Activated CD8-positive, alpha-beta memory T cell treated with anti-CD3 and anti-CD28 coated beads, Interleukin-2, amount 50 U/mL, for 48 hours (primary cell): Measurements from ENCODE around the gene ATAD2B.

Experiments used
- DNase-seq: peaks from one replicate; pipeline ENCODE4 v3.0.0-alpha.2; 2020

ATAD2B gene

DNA sequence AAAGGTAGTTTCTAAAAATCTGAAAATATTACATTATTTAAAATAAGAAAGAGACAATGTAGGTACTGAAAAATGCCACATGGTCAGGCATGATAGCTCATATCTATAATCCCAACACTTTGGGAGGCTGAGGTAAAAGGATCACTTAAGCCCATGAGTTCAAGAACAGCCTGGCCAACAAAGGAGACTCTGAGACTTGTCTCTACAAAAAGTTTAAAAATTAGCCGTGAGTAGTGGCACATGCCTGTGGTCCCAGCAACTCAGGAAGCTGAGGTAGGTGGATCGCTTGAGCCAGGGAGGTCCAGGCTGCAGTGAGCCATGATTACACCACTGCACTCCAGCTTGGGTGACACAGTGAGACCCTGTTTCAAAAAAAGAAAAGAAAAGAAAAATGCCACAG lies 21.8 kb downstream of the ATAD2B start:
- DNase-seq: no peak

DNA sequence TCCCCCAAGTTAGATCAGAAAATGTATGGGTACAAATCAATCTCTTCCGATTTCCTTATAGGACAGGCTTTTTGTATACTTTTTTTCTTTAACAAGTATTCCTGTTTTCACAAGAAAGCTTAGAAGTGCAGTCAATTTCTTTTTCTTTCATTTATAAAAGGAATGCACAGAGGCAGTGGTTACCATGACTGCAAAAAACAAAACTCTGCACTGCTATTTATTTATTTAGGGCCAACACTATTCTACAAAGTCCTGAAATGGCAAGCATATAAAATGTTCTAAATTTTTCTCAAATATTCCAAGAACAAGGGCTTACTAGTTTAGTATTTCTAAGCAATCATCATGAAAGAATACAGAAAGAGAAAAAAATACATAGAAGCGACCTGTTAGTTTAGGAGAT lies 22.2 kb downstream of the ATAD2B start:
- no peak for DNase-seq

DNA sequence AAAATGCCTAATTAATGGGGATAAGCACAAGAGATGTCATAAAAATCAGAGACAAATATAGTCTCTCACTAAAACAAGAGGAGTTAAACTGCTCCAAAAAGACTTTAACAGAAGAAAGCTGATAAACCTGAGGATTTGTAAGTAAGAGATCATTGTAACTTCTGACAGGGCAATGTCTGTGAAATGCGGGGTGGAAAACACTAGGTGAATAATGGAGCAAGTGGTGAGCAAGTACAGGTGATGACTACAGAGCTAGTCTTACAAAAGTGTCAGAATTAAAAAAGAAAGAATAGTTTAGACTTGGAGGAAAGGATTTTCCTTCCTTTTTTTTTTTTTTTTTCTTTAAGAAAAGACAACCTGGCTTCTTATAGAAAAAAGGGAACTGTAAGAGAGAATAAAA lies 22.7 kb downstream of the ATAD2B start:
- DNase-seq: no peak

DNA sequence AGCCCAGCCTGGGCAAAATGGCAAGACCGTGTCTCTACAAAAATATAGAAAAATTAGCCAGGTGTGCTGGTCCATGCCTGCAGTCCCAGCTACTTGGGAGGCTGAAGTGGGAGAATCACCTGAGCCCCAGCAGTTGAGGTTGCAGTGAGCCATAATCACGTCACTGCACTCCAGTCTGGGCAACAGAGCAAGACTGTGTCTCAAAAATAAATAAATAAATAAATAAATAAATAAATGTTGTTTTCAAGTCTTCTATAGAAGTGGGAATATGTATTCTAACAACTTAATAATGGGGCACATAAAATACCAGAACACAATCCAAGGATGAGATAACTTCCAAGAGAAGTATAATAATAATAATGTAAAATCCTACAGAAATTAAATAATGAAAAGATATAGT lies 23.9 kb downstream of the ATAD2B start:
- no peak for DNase-seq

DNA sequence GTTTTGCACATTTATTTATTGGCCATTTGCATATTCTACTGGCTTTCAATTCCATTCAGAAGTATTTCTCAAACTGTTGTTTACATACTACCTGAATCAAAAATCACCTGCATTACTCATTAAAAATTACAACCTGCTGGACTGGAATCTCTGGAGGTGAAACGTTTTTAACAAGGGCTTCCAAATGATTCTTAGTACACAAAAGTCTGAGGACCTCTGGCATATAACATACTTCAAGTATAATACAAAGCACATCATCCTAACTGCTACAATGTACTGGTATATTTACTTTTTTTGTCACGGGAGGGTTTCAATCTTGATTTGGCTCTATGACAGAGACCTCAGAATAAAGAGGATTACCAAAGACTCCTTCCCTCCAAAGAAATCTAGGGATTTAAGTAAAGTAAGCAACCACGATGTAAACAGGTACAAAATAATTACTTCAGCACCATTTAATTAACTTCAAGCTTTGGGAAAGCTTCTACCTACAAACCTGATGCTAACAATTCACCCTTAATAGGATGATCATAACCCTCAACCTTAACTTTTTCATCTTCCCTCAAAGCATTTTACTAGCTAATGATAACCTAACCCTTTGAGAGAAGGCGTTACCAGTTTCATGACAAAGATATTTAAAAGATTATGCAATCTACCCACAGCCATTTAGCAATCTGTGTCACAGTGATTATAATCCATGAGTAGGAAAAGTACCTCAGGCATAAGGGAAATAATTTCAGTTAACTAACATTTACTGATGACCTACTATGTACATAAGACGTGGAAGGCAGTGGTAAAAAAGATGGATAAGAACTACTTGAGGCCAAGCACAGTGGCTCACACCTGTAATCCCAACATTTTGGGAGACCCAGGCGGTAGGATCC lies 24.7 kb downstream of the ATAD2B start:
- DNase-seq: no peak

DNA sequence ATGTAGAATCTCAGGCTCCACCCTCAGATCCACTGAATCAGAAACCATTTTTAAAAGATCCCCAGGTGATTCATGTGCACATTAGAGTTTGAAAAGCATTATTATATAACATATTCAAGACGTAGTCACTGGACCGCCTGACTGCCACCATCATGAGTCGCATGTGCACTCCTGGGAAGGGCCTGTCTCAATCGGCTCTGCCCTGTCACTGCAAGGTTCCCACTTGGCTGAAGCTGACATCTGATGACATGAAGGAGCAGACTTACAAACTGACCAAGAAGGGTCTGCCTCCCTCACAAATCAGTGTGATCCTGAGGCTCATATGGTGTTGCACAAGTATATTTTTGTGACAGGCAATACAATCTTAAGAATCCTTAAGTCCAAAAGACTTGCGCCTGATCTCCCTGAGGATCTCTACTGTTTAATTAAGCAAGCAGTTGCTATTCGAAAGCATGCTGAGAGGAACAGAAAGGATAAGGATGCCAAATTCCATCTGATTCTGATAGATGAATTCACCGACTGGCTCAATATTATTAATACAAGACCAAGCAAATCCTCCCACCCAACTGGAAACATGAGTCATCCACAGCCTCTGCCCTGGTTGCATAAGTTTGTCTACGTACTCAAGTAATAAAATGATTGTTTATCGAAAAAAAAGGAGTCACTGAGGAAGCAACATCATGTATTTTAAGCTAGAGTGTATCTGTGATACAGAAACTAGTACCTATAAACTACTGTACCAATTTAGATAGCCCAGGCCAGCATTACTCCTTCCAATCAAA lies 26.2 kb downstream of the ATAD2B start:
- DNase-seq: no peak

DNA sequence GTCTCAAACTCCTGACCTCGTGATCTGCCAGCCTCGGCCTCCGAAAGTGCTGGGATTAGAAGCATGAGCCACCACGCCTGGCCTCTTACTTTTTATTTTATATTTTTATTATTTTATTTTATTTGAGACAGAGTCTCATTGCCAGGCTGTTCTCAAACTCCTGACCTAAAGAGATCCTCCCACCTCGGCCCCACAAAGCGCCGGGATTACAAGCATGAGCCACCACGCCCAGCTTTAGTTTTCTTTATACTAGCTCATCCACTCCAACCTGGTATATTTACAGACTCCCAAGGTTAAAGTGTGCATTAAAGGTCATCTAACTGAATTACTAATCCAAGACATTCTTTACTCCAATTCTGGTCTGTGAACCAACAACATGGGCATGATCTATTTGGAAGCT lies 26.8 kb downstream of the ATAD2B start:
- no peak for DNase-seq

DNA sequence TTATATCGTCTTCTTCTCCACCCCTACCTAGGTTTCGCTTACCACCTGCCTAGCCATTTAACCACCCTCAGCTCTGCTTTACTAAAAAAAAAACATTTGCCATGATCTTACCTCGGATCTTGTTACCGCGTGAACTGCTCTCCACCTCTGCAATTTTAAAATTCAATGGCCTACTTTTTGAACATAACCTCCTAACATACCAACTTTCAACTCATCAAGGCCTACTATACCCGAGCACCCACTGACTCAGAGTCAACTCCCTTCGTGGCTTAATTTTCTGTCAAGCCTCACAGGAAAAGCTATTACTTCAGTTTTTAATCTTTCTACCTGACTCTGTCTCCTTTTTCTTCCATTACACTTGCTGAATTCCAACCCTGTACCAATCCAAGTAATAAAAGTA lies 55.7 kb downstream of the ATAD2B start:
- no peak for DNase-seq

DNA sequence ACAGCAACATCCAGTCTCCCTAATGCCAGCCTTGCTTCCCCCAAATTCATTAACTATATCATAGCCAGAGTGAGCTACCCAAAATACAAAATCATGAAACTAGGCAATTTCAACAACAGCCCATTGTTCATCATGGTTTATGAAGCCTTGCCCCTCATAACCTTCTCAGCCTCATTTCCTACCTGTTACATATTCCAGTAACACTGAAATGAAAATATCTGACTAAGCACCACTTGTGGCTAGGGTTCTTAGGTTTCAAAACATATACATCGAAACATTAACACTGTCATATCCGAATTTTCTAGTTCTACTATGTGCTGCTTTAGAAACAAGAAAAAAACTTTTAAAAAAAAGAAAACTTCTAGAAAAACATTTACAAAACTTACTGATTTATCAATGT lies 59.5 kb downstream of the ATAD2B start:
- DNase-seq: no peak

DNA sequence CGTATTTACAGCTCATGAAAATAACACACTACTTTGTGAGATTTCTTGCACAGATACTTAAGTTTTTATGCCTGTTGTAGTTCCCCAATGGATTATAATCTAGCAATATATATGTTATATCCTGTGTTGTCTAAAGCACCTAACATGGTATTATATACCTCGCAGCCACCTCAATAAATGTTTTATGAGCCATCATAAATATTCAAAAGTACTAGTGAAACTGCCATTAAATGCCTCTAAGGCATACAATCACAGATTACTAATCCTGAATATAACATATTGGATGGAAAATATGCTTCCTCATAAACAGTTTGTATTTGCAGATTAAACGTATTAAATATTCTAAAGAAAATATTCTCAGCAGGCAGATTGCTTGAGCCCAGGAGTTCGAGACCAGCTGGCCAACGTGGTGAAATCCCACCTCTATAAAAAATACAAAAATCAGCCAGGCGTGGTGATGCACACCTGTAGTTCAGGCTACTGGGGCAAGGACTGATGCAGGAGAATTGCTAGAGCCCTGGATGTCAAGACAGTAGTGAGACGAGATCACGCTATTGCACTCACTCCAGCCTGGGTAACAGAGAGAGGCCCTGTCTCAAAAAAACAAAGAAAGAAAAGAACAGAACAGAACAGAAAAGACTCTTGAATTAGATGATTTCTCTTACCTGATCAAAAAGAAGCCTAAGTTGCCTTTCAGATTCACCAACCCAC lies 64.1 kb downstream of the ATAD2B start:
- DNase-seq: no peak

DNA sequence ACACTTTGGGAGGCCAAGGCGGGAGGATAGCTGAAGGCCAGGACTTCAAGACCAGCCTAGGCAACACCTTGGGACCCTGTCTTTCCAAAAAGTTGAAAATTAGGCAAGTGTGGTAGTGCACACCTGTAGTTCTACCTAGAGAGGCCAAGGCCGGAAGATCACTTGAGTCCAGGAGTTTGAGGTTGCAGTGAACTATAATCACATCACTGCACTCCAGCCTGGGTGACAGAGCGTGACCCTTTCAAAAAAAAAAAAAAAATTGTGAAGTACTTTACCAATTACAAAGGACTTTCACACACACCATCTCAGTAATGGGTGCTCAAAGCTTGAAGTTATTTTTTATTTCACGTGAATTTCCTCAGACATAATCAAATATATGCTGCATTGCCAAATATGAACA lies 65.0 kb downstream of the ATAD2B start:
- DNase-seq: no peak

DNA sequence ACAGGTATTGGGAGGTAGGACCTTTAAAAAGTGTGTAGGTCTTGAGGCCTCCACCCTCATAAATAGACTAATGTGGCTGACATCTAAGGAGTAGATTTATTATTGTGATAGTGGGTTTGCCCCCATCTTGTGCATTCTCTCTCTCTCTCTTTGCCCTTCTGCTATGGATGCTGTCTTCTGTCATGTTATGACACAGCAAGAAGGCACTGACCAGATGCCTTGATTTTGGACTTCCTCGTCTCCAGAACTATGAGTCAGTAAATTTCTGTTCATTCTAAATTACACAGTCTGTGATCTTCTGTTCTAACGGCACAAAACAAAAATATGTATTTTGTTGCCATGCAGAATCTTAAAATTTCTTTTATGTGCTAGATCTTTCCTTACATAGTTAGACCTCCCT lies 66.9 kb downstream of the ATAD2B start:
- no peak for DNase-seq

DNA sequence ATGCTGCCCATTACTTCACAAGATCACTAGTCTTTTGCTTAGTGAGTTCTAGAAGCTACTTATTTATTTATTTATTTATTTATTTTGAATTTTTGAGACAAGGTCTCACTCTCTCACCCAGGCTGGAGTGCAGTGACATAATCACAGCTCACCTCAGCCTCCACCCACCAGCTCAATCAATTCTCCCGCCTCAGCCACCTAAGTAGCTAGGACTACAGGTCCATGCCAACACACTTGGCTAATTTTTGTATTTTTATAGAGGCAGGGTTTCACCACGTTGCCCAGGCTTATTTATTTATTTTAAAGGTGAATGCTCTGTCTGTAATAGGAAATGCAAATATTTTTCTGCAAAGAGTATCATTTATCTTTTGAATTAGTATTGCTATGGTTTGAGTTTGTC lies 67.7 kb downstream of the ATAD2B start:
- no peak for DNase-seq

DNA sequence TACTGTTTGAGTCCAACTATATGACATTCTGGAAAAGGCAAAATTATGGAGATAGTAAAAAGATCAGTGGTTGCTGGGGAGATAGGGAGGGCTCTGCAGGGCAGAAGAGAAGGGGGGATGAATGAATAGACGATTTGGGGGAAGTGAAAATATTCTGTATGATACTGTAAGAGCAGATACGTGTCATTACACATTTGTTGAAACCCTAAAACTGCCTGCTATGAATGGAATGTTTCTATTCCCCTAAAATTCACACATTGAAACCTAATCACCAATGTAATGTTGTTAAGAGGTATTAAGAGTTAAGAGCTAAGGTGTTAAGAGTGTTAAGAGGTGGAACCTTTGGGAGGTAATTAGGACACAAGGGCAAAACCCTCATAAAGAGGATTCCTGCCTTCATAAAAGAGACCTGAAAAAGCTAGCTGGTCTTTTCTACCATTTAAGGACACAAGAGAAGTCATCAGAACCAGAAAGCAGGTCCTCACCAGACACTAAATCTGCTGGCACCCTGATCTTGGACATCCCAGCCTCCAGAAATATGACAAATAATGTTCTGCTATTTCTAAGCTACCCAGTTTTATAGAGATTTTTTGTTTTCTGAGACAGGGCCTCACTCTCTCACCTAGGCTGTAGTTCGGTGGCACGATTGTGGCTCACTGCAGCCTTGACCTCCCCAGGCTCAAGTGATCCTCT lies 76.2 kb downstream of the ATAD2B start:
- DNase-seq: no peak

DNA sequence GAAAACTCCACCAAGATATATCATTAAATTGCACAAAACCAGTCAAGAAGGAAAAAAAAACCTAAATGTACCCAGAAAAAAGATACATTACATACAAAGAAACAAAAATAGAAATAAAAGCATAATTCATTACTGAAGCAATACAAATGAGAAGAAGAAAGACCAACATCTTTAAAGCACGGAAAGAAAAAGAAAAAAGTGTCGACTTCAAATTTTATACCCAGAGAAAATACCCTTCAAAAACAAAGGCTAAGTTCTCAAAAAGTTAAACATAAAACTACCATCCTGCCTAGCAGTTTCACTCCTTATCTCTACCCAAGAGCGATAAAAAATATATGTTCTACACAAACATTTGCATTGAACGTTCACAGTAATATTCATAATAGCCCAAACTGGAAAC lies 82.0 kb downstream of the ATAD2B start:
- DNase-seq: no peak

DNA sequence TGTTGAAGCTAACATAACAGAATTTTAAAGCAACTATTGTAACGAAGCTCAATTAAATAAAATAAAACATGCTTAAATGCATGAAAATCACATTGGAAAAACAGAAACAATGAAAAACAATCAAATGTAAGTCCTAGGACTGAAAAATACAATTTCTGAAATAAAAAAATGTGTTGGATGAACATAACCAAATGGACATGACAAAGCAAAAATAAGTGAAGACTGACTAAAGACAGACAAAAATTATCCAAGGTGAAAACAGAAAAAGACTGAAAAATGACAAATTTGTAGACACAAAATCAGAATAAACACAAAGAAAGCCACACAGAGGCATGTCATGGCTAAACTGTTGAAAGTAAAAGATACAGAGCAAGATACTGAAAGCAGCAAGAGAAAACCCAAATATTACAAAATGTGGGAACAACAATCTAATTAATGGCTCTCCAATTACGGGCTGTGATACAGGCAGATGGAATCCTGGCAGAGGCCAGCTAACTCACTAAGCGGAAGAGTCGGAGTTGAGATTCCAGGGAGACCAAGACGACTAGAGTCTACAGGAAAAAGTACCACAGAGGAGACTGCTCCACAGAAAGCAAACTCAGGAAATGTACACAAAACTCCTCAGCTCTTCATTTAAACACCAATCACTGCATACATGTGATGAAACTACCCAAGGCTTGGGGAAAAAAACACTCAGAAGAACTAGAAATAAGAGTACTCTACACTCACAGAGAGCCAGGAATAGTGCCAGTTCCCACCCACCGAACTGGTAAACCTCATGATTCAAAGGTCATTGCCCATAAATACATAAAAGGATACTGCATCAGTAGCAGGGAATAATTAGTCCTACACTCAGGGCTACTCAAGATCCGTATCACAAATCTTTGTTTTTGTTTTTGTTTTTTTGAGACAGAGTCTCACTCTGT lies 83.6 kb downstream of the ATAD2B start:
- DNase-seq: no peak

DNA sequence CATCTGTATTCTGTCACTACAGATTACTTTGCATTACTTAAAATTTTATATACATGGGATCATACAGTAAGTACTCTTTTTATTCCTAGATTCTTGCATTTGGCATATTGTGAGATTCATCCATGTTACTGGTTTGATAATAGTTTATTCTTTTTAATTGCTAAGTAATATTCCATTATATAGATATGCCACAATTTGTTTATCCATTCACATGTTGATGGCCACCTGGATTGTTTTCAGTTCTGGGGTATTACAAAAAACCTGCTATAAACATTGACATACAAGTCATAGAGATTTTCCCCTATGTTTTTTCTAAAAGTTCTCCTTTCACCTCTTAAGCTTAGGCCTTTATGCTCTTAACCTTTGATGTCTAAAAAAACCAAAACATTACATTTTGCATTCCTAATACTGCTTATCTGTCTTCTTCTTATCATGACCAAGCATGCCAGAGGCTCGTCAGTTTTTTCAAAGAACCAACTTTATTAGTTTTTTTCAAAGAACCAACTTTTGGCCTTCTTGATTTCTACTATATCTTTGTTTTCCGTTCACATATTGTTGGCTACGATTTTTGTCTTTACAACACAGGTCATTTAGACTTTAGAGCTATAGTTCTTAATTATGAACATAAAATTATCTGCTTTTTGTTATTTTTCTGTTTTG lies 86.9 kb downstream of the ATAD2B start:
- DNase-seq: no peak

DNA sequence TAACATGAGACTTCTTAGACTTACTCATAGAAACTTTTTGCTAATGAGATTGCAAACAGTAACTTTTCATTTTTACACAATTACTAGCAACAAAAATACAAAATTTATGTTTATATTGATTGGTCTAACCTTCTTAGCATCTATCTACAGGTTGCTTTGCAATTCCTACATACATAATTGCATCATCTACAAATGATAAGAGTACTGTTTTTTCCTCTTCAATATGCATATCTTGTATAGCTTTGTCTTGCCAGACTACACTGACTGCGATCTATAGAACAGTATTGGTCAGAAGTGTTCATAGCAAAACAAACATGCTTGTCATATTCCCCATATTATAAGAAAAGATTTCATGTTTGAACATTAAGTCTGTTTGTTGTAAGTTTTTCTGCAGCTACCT lies 87.9 kb downstream of the ATAD2B start:
- DNase-seq: no peak

DNA sequence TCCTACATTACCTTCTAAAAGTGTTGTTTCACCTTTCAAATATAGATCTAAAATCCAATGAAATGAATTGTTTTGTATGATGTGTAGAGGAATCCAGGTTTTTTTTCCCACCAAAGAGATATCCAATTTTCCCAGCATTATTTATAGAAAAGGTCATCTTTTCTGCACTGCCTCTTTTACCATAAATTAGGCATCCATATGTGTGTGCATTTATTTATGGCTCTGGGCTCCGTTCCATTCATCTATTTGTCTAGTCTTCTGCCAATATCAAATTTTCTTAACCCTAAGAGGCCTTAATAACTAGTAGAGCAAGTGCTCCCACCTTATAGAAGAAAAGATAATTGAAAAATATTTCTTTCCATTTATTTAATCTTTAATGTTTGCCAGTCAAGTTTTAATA lies 88.3 kb downstream of the ATAD2B start:
- DNase-seq: no peak

DNA sequence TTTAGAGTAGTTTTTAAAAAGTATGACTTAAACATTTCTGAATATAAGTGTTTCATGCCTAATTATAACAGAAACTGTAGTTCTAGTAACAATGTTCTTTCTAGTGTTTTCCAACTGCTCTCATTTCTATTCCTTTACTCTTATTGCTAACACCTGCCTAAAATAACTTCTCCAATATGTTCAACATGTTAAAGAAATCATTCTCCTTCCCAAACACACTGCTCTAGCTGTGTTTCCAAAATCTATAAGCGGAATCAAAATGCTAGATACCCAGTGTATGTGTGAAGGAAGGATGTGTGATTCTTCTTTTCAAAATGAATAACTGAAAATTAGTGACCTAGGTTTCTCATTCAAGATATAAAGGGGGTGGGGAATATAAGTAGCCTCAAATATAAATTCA lies 89.1 kb downstream of the ATAD2B start:
- DNase-seq: no peak

DNA sequence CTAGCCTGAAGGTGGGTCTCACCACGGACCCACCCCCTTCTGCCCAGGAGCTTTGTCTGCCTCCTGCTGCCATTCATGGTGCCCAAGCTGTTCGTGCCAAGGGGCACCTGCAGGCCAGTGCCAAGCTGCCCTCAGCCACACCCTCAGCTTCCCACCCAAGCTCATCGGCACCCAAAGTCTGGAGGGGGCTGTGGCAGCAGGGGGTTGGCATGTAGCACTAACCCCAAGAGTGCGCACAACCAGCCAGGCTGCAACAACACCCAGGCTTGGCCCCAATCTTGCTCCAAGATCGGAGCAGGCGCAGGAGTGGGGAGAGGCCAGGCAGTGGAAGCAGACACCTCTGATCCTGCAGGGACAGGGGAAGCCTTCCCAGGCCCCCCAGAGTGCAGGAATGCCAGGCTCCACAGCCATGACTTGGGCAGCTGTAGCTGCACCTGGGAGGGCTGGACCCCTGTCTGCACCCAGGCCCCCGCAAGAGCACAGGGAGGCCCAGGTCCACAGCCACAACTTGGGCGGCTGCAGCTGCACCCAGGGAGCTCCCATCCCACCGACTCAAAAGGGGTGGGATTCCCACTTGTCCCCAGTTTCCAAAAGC lies 89.9 kb downstream of the ATAD2B start:
- no peak for DNase-seq
